H1 (cell line): ENCODE data around the gene P2RX1. TPM values are rescaled to one million over a fixed set of nuclear protein-coding genes. Genes with fewer than 3 reads are reported as not detected.

ENCODE experiments used
- CREB1 ChIP-seq: IDR thresholded peaks from 2 replicates; pipeline ENCODE4 v1.6.1; 2012; ENCODE audit warnings: inconsistent platforms
- CTCF ChIP-seq, 3 experiments: IDR thresholded peaks; 1 replicate in 2 of 3; 2 replicates in 1 of 3; pipeline versions ENCODE4 v1.5.1 to v1.6.1; 2011; ENCODE audit warnings: low read length in 3 of 3, mild to moderate bottlenecking in 3 of 3, inconsistent platforms in 2 of 3, low read depth in 1 of 3, moderate library complexity in 1 of 3; ENCODE audit not compliant: insufficient read depth in 1 of 3; ENCODE audit errors: control extremely low read depth in 1 of 3
- MAX ChIP-seq: IDR thresholded peaks from 2 replicates; pipeline ENCODE4 v1.6.1; 2012; ENCODE audit warnings: inconsistent platforms
- SUZ12 ChIP-seq: fragments of 200-600 bp; sonication (generic); IDR thresholded peaks from 2 replicates; pipeline ENCODE4 v1.6.1; 2012; ENCODE audit warnings: mild to moderate bottlenecking, inconsistent platforms, low read length, moderate library complexity, mixed read lengths
- polyA plus RNA-seq, 7 experiments: library from polyadenylated mRNA; depleted of rRNA in 3 of 7; stranded (reverse) in 5 of 7; unstranded in 2 of 7; fragments of >200 nt in 5 of 7; fragments of 200-250 nt in 2 of 7; gene quantifications; 1 replicate in 5 of 7; 2 replicates in 1 of 7; 4 replicates in 1 of 7; pipeline versions ENCODE4 v1.2.1 to v1.2.3, GENCODE V29; 2011 to 2013; ENCODE audit warnings: missing spikeins in 2 of 7, mixed read lengths in 2 of 7
- total RNA-seq: library from RNA; stranded (reverse); fragmentation: NEBNext Ultra II Directional; extraction: Animal tissue kit (Norgen Biotek cat#: 25700); gene quantifications from 2 replicates; pipeline ENCODE4 v1.2.1, GENCODE V29; 2021

The P2RX1 gene
- total and polyA plus RNA-seq, 2 of the 8 experiments (the other 6 are each of a cell fraction or from before 2014, with no cell fraction given) = 0.45 to 1.1 TPM

GRCh38 chr17:3877220-3877619, 39.0 kb downstream of the P2RX1 start (continued):
- TF ChIP-seq CTCF (IDR thresholded peaks at IDR 0.05; ENCODE audit: control extremely low read depth in 1 of 3, insufficient read depth in 1 of 3, low read depth in 1 of 3, low read length in 3 of 3) = no peak
- TF ChIP-seq SUZ12 = no peak
- TF ChIP-seq MAX = no peak
- no peak for TF ChIP-seq CREB1
